HG02885 (cell line): ENCODE measurements around the gene GUCY1A1.

ENCODE experiments used
- ATAC-seq: cut with Tn5 transposase; IDR thresholded peaks from one replicate; pipeline ENCODE4 v1.9.1; 2021; ENCODE audit warnings: mild to moderate bottlenecking; ENCODE audit not compliant: unreplicated experiment, poor library complexity

GUCY1A1 gene

DNA sequence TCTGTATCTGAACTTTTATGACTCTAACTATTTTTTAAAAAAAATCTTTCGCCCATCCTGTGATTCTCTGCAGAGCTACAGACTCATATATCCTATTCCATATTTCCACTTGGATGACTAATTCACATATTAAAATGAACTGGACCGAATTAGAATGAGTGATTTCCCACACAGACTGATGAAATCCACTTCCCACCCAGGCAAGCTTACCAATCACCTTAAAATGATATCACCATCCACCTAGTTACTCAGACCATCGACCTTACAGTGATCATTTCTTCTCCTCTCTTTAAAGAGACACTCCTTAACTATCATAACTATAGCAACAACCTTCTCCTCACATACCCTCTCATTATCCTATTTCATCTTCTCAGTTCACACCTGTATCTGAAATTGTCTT is 58.1 kb downstream of the GUCY1A1 start:
- ATAC-seq: no peak

DNA sequence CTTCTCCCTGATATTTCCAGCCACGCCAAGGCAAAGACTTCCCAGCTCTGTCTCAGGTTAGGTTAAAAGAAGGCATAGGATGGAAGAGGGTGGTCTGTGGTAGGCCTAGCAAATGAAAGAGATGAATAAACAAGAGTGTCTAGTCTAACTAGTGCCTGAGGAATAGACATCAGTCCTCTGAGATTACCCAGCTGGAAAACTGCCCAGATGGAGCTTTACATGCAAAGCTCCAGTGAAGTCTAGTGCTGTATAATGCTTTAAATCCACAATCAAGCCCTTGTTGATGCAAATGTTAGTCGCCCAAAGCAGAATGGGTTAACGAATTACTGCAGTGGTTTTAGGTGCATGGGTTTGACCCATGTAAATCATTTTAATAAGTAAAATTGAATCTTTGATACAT is 67.4 kb downstream of the GUCY1A1 start:
- ATAC-seq: no peak

DNA sequence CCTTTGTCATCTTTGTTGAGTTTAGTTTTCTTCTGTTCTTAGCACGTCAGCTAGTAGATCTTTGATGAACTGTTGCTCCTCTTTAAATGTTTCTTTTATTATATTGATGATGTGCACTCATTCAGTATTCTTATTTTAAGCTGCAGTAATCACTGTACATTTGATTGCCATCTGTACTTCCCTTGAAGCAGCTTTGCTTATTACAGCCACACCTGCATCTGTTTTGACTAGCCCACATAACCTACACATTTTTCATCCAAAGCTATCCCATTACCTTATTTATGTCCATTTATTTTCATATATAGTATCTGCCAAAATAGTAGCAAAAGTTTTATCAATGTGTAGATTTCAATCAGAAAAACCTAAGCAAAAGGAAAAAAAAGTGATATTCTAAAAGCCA is 68.3 kb downstream of the GUCY1A1 start:
- ATAC-seq: no peak

DNA sequence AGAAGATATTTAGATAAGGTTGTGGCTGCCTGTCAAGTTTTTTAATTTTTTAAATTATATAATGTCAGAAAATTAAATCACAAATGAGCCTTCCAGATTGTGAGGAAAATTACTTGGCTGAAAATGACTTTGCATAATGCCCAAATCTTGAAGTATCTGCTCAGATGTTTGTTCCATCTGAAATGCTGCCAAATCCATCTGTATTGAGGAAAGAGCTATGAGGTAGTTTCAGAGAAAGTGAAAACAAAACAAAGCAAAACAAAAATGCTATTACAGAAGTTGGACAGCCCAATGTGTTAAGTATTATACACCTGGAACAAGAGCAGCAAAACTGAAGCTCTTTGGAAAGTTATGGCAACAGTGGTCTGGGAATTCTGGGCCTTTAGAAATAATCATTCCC is 68.8 kb downstream of the GUCY1A1 start:
- ATAC-seq: no peak

DNA sequence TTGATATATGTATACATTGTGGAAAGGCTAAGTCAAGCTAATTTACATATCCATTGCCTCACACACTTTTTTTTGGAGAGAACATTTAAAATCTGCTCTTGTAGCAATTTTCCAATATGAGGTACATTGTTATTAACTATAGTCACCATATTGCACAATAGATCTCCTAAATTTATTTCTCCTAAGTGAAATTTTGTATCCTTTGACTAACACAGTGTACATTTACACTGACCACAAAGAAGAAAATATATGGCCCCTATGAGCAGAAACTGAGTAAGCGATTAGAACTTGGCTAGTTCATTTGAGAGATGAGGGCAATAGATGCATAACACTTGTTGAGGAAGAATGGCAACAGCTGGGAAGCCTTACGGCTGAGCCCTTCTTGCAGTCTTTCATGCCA is 71.9 kb downstream of the GUCY1A1 start:
- ATAC-seq: no peak

DNA sequence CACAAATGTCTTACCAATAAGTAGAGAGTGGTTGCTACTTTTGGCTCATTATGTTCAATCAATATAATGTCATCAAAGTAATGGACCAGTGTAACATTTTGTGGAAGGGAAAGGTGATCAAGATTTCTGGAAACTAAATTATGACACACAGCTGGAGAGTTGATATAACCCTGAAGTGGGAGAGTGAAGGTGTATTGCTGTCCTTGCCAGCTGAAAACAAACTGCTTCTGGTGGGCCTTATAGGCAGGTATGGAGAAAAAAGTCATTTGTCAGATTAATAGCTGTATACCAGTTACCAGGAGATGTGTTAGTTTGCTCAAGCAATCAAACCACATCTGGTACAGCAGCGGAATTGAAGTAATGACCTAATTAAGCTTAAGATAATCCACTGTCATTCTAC is 74.9 kb downstream of the GUCY1A1 start:
- no peak for ATAC-seq

DNA sequence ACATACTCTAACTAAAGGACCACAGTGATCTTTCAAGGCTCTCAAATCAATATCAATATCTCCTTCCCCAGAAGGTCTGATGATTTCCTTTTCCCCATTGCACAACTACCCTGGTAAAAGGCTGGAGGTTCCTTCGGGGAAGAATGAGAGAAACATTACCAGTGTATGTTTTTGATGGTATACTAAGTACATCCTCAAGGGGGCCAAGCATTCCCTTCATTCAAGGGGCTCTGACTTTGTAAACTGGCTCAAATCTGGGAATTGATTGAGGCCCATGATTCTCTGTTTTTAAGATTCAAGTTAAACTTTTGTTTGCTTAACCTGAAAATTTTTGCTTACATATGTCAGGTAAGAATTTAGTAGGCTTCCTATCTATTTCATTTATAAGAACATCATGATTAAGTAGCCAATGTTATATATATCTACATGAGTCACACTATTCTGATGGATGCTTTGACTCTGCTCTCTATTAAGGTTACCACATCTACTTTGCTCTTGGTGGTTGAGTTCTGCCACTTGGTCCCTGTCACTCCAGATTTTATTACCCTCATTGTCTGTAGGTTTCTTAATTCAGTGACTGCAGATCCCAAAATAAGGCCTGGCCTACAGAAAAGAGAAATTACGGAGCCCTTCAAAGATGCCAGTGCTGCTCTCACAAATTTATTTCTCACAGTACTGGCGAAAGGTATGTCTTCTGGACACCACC is 75.8 kb downstream of the GUCY1A1 start:
- ATAC-seq: no peak

DNA sequence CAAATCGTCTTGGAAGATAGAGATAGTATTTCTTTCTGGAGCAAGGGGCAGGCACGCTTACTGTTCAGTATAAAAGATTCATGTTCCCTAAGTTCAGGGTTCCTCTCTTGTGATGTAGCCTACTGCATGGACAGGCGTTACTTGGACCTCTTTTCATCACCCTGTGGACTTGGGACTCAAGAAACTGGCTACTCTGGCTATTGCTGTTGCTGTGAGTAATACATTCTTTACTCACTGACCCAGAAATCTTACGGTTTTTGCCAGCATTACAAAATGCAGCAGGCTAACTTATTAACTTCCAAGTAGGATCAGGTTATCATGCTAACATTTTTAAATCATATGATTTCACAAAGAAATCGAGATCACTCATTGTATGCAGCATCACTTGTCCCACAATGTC is 79.3 kb downstream of the GUCY1A1 start:
- ATAC-seq: no peak

DNA sequence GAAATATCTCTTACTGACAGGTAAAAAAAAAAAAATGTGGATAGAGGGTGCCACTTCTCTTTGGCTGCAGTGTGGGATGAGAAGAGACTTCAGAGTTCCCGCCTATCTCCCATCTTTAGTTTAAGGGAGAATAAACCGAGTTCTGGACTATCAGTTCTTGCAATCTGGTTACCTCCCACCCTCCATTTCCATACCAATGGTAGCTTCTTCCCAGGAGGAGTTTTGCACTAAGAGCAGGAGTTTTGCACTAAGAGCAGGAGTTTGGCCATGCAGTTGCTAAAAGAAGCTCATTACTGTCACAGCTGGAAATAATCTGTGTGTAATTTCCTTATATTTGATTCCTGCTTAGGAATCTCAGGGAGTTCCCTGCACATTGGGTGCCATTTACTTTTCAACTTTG is 81.4 kb downstream of the GUCY1A1 start:
- ATAC-seq: no peak

DNA sequence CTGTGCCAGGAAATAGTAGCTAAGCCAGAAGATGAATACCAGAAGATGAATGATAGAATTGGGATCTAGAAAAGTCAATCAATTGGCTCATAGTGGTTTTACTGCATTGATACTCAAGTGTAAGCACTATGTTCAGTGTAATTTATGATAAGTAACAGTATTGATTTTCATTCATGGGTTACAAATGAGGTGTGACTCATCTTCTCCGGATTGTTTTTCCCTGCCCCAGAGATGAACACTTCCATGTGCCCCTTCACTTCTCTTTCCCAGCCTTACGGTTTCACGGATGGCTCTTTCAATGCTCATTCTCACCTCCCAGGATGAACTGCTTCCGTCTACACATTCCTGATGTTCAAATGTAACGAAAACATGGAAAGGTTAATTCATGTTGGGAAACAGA is 82.4 kb downstream of the GUCY1A1 start:
- no peak for ATAC-seq

DNA sequence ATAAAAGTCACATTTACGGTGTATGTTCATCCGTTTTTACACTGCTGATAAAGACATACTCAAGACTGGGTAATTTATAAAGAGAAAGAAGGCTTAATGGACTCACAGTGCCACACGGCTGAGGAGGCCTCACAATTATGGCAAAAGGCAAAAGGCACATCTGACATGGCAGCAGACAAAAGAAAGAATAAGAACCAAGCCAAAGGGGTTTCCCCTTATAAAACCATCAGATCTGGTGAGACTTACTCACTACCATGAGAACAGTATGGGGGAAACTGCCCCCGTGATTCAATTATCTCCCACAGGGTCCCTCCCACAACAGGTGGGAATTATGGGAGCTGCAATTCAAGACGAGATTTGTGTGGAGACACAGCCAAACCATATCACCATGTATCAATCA is 84.9 kb downstream of the GUCY1A1 start:
- no peak for ATAC-seq

DNA sequence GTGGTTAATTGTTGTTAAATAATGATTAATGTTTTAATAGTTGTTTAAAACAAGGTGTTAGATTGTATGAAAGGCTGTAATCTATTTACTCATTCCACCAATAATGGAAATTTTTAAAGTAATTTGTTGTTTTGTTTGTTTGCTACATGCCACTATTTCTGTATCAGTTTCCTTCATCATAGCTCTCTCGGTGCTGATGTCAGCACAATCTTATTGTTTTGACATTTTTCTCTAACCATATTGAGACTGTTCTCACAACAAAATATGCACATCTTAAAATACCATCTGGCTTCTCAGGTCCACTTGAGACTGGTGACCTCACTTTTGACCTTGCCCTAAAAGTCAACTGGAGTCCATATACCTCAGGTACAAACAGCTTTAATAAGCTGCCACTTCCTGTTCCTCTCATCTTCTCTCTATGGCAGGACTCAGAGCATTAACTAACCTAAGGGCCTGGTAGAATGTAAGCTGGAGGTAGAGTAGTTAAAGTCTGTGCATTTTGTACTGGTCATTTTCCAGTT is 91.2 kb downstream of the GUCY1A1 start:
- no peak for ATAC-seq

DNA sequence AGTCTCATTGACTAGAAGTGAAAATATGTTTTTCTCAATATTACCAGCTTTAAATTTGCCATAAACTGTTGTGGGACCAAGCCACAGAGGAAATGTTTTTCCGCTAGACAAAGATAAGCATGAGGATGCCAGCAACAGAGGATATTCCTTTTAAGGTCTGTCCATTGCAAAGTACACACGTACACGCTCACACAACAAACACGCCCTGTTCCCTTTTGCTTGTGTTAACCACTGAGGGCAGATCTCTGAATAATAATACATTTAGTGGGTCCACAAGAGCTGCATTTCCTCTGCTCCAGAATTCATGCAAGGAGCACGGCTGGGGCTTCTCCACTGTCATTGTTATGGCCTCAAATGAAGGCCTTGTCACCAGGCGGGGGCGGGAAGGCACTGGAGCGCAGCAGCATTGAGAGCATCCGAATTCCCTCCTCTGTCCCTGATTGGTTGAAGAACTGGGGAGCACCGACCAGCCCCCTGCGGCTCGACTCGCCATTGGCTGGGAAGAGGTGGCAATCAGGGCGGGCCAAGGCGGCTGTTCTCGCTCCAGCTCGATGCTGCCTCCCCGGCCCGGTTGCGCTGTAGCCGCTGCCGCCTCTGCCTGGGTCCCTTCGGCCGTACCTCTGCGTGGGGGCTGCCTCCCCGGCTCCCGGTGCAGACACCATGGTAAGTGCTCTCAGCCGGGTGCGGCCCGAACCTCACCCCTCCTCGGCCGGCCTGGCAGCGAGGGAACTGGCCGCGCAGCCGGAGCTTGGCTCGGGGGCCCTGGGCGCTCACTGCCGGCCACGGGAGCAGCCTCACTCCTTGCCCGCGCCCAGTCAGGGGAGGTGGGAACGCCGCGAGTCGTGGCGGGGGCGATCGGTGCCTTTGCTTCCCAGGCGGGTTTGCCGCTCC is 92.1 kb downstream of the GUCY1A1 start, which contains the start of gene GUCY1B1:
Gene GUCY1B1, plus strand, starts transcription at position 541 of the 891 bp plus-strand sequence. Its CDS starts 120 bp downstream, at position 661.
- peak; percentile 96 for ATAC-seq

DNA sequence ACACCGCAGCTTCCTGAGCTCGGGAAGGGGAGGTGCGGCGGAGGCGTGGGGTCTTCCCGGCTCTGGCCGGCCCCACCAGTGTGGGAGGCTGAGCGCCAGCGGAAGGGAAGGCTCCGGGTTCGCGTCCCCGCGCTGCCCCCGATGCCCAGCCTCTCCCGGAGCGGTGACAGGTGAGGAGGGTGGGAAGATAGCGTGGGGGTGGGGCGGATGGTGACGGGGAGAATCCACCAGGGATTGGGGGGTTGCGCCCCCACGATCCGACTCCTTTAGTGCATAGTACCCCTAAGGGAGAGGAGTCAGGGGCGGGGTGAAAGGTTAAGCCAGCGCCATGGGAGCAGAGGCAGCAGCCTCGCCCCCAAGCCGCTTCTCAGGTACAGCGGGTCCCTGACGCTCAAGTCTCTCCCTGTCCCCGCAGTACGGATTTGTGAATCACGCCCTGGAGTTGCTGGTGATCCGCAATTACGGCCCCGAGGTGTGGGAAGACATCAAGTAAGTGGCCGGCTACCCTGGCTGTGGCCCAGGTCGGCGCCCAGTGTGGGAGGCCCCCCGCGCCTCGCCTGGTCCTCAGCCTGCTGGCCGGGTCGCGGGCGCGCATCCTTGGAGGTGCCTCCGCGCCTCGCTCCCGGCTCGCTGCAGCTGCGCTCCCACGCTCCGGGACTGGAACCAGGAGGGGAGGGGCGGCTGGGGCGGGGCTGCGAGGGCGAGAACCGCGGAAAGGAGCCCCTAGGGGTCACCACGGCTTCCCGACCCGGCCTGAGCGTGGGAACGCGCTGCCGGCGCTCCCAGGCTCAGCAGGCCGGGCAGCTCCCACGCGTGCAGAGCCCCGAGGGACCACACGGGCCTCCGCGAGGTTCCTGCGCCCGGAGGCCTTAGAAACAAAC is 93.0 kb downstream of the GUCY1A1 start:
- peak; percentile 15 for ATAC-seq

DNA sequence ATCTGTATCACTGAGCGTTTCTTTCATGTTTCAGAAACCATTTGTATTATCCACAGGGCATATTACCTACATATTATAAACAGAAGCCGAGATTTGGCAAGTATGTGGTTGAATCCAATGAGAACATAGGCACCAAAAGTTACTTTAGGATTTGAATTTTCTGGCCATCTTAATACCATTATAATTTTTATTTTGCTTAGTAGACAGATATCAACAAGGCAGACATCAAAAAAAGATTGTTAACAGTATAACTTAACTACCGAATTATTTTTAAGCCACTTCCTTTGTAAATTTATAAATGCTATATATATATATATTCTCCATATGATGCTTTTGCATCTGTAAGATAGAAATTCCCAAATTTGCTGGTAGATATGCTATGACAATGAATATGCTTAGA is 94.4 kb downstream of the GUCY1A1 start:
- ATAC-seq: no peak

DNA sequence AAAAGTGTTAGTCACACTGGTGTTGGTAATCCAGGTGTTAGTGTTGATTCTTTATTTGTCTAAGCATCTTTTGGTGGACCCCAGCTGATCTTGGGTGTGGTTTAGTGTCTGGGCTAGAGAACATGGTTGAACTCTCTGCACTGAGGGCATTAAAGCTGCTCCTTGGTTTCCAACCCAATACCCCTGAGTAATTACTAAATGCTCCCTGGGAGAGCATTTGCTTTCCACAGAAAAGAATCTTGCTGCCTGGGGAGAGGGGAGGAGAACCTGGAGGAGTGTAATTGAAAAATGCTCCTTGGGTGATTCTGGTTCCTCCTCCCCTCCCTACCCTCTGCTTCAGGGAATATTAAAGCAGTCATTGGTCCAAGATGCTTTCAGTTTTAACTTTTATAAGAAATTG is 95.3 kb downstream of the GUCY1A1 start:
- no peak for ATAC-seq

DNA sequence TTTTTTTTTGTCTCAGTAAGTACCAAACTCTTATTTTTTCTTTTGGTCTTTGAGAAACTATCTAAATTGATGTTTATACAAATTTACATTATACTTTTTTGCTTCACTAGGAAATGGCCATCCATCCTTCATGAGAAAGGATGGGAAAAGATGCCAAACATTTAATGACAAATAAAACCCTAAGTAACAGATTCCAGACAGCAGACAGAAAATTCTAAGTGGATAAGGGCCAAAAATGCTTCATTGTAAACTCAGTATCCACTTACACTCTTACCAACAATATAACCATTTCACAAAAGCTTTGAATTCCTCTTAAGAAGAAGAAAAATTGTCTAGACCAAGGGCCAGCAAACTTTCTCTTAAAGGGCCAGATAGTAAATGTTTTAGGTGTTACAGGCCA is 95.7 kb downstream of the GUCY1A1 start:
- ATAC-seq: no peak

DNA sequence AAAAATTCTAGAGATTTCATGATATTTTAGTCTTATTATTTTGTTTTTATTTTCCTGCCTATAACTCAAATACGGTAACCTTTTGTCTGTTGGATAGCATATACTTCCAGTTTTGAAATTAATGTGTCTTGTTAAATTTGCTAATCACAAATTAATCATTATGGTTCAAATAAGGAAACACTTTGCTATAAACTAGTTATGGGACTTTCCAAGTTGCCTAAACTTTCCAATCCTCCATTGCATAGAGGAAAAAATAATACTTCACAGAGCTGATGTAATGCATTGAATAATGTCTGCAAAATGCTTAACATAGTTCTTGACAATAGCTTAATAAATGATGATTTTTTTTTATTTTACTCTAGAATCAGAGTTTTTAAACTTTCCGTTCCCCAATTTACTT is 96.9 kb downstream of the GUCY1A1 start:
- no peak for ATAC-seq

DNA sequence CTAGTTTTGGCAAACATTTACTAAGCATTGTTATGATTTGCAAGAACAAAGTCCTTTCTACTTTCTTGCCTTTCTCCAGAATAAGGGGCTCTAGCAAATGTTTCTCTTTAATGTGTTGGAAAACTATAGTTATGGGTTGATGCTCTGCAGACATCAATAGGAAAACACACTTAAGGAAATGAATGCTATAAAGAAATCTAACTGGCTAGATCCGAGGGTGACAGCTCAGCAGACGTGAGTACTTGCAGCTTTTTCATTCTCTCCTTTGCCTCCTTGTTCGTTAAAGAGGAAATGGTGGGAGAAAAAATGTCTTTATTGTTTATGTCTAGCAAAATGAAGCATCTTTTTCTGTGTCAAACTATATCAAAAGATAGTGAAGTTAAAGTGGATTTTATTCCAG is 98.5 kb downstream of the GUCY1A1 start:
- ATAC-seq: no peak

DNA sequence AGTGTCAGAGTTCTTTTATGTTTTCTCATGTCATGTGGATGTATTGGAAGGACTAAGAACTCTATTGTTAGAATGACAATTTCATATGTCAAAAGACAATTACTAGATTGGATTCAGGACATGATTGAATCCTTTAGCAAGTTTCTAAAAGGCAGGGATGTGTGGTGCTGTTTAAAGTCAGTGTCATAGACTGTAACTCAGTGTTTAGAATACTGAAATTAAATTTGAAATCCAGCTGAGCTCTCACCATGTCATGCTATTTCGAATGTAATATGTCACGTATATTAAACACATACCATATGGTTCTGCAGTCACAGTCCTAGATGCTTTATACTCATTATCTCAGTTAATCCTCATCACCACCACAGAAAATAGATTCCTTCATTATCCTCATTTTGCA is 100.0 kb downstream of the GUCY1A1 start:
- no peak for ATAC-seq
